ENCODE measurements around the gene PMEPA1.

DNA sequence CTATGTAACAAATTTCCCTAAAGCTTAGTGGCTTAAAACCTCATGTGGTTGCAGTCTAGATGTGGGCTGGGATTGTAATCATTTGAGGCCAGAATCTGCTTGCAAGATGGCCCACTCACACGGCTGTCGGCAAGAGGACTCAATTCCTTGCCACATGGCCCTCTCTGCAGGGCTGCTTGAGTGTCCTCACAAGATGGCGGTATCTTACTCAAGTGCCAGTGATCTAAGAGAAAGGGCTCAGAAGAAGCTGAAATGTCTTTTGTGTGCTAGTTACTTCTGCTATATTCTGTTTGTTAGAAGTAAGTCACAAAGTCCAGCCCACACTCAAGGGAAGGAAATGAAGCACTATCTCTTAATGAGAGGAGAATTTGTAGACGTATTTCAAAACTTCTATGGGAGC lies 47.1 kb upstream of the PMEPA1 start:
- TF ChIP-seq, protein P1, sequence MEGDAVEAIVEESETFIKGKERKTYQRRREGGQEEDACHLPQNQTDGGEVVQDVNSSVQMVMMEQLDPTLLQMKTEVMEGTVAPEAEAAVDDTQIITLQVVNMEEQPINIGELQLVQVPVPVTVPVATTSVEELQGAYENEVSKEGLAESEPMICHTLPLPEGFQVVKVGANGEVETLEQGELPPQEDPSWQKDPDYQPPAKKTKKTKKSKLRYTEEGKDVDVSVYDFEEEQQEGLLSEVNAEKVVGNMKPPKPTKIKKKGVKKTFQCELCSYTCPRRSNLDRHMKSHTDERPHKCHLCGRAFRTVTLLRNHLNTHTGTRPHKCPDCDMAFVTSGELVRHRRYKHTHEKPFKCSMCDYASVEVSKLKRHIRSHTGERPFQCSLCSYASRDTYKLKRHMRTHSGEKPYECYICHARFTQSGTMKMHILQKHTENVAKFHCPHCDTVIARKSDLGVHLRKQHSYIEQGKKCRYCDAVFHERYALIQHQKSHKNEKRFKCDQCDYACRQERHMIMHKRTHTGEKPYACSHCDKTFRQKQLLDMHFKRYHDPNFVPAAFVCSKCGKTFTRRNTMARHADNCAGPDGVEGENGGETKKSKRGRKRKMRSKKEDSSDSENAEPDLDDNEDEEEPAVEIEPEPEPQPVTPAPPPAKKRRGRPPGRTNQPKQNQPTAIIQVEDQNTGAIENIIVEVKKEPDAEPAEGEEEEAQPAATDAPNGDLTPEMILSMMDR (IDR thresholded peaks at IDR 0.05; ENCODE audit: extremely low read depth in 1 of 2, insufficient read depth in 1 of 2, low read depth in 1 of 2, low read length in 2 of 2), result no peak
- TF ChIP-seq, protein P2, sequence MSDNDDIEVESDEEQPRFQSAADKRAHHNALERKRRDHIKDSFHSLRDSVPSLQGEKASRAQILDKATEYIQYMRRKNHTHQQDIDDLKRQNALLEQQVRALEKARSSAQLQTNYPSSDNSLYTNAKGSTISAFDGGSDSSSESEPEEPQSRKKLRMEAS (IDR thresholded peaks at IDR 0.05; ENCODE audit: insufficient read depth, insufficient read length), result no peak
- no peak for TF ChIP-seq POLR2A (IDR thresholded peaks at IDR 0.05; ENCODE audit: low read depth, low read length)
- no peak for TF ChIP-seq EZH2 (IDR thresholded peaks at IDR 0.05; ENCODE audit: borderline replicate concordance, low read depth, low read length, severe bottlenecking)
- TF ChIP-seq POLR2AphosphoS5 (IDR thresholded peaks at IDR 0.05; ENCODE audit: insufficient read depth, low read depth, low read length), result no peak
- no peak for TF ChIP-seq JUN (IDR thresholded peaks at IDR 0.05; ENCODE audit: borderline replicate concordance, insufficient read depth, insufficient read length, low read depth)
- no peak for TF ChIP-seq FOS (IDR thresholded peaks at IDR 0.05; ENCODE audit: borderline replicate concordance, insufficient read depth, low read length)
- no peak for TF ChIP-seq MYC (IDR thresholded peaks at IDR 0.05; ENCODE audit: low read depth, low read length)
- TF ChIP-seq GATA2 (IDR thresholded peaks at IDR 0.05; ENCODE audit: insufficient read depth, insufficient read length, low read depth, low read length), result no peak

Measured in endothelial cell of umbilical vein (primary cell).